Heart left ventricle (tissue), 16 donors: Measurements from ENCODE around the gene ARFIP1. TPM values are rescaled to one million over a fixed set of nuclear protein-coding genes. Genes with fewer than 3 reads are reported as not detected.

Experiments
- ATAC-seq, 4 donors: fragments of 200-7000 bp; cut with Tn5 transposase; one replicate each; pipeline ENCODE4 v1.9.1; 2020 to 2022; ENCODE audit warnings: moderate library complexity in 4 of 4, mild to moderate bottlenecking in 3 of 4, moderate number of reproducible peaks in 1 of 4
- DNase-seq, 5 donors: peaks; one replicate each; pipeline ENCODE4 v3.0.0-alpha.2; 2020
- H3K27ac ChIP-seq, 12 donors: fragments of 200-600 bp; sonication (generic) in 4 of 12; one replicate each; pipeline versions ENCODE4 v1.5.0 to v1.8.0; 2016 to 2022; ENCODE audit warnings: mild to moderate bottlenecking in 2 of 12
- H3K27me3 ChIP-seq, 9 donors: fragments of 200-600 bp; sonication (generic) in 2 of 9; one replicate each; pipeline versions ENCODE4 v1.5.1 to v1.8.0; 2016 to 2022; ENCODE audit warnings: mild to moderate bottlenecking in 3 of 9
- H3K36me3 ChIP-seq, 9 donors: fragments of 200-600 bp; sonication (generic) in 2 of 9; one replicate each; pipeline versions ENCODE4 v1.5.0 to v1.8.0; 2018 to 2022; ENCODE audit warnings: mild to moderate bottlenecking in 2 of 9
- H3K4me1 ChIP-seq, 12 donors: fragments of 200-600 bp; sonication (generic) in 4 of 12; one replicate each; pipeline versions ENCODE4 v1.5.0 to v1.8.0; 2016 to 2022; ENCODE audit warnings: mild to moderate bottlenecking in 3 of 12
- H3K4me3 ChIP-seq, 12 donors: fragments of 200-600 bp; sonication (generic) in 4 of 12; one replicate each; pipeline versions ENCODE4 v1.5.0 to v1.8.0; 2017 to 2022; ENCODE audit warnings: mild to moderate bottlenecking in 9 of 12, moderate library complexity in 4 of 12
- H3K9me3 ChIP-seq, 12 donors: fragments of 200-600 bp; sonication (generic) in 4 of 12; one replicate each; pipeline versions ENCODE4 v1.5.0 to v1.8.0; 2016 to 2022; ENCODE audit warnings: mild to moderate bottlenecking in 1 of 12
- POLR2A ChIP-seq, 2 donors: fragments of 450-650 bp; IDR thresholded peaks; one replicate each; pipeline ENCODE4 v1.6.1; 2017; ENCODE audit warnings: antibody characterized with exemption in 2 of 2, mild to moderate bottlenecking in 2 of 2, moderate library complexity in 2 of 2
- WGBS, 4 donors: extraction: QIAGEN DNeasy Blood & Tissue Kit in 2 of 4; methylation state at CpG; one replicate each; pipeline versions ENCODE4 v1.1.5 to v1.1.7; 2013 to 2018; 5-methylcytosine and 5-hydroxymethylcytosine counted together
- intact Hi-C, 10 donors: fragments of 100-400 bp; cut with DNase I; formaldehyde crosslinking; loops; one replicate each; pipeline versions ENCODE4 v1.11.1 to v1.14.2; 2022
- polyA plus RNA-seq, 2 donors: library from polyadenylated mRNA; stranded (reverse); fragments of 200-250 nt; gene quantifications; one replicate each; pipeline ENCODE4 v1.2.3, GENCODE V29; 2013
- total RNA-seq, 9 donors: library from RNA; depleted of rRNA in 2 of 9; stranded (reverse); fragments of >200 nt in 2 of 9; fragmentation: NEBNext Ultra II Directional in 3 of 9; extraction: Animal tissue kit (Norgen Biotek cat#: 25700) in 3 of 9; gene quantifications; one replicate each; pipeline versions ENCODE4 v1.1.0 to v1.2.4, GENCODE V29; 2016 to 2023
- TF ChIP-seq, protein P1 (sequence below), 12 donors: fragments of 200-600 bp; sonication (generic) in 4 of 12; IDR thresholded peaks; one replicate each; pipeline versions ENCODE4 v1.5.0 to v1.8.0; 2018 to 2022; ENCODE audit warnings: antibody characterized with exemption in 12 of 12, mild to moderate bottlenecking in 5 of 12
- donor health status: ischemic (EF 13 %, LVEDD 7.1; RV severe dilation, severe dysfunction).
- donor health status: healthy with polysubstance abuse.
- donor health status: DM: no; HTN: yes; CAD: no.
- donor health status: DM: no; HTN: no; CAD: no.
- donor health status: ischemic (EF 25% LVEDD 6.9; RV normal size, moderate dysfunction).
- donor health status: ischemic (EF 25% LVEDD 5.7; RV mildly dilated, moderate dysfunction).
- donor health status: healthy.
- donor health status: DM: yes; HTN: yes; CAD: no.
- donor health status: ischemic (EF 35%, LVEDD 5.7; RV mildly dilated, moderate dysfunction).
- donor health status: nonischemic (EF 11% LVEDD 7.7; RV severe dilation, severe dysfunction).
- donor health status: DM: yes; HTN: yes; CAD: no.
- donor health status: PGD.
- donor health status: ischemic (EF 29% LVEDD 5.4; RV normal size, mild dysfunction).
- donor health status: nonischemic (EF 23%, LVEDD 6.1; RV moderate dilation, normal function).

The ARFIP1 gene
- total and polyA plus RNA-seq, 11 donors = 9.0 to 30.6 (median 11.8) TPM

DNA sequence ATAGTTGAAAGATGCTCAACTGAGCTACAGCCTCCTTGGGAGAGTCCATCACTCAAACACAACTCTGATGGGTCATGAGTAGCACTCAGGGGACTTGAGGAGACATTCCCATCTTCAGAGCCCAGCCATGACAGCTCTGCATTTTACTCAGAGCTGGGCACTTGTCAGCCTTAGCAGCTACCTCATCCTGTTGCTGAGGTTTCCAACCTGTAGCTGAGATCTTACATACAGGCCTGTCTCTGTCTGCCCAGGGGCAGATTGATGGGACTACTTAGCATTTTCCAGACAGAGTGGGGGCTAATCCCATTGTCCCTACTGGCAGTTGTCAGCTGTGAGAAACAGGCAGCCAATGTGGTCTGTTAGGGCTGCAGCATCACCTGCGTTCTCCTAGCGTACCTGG lies 159.9 kb downstream of the ARFIP1 start:
- no peaks in the 10 kb centered on the region for H3K9me3 ChIP-seq
- H3K36me3 ChIP-seq = no peaks in the 10 kb centered on the region
- intact Hi-C loops = loop anchor here in 2 of 10 donors (10.0 kb wide), 1 partner anchor 145 kb away; no protein-coding TSS in a partner anchor
- H3K4me3 ChIP-seq = no peak overlapping the region
- H3K27me3 ChIP-seq = peaks cover 10 to 59% (median 38%) of the 10 kb centered on the region in 9 donors
- no peak overlapping the region for H3K27ac ChIP-seq
- ATAC-seq = no peak
- no peak for DNase-seq
- WGBS, 4 donors = 93 to 100% (median 94%) methylated on average over 2 of the region's 2 CpGs
- peaks cover 0 to 32% (median 14%) of the 10 kb centered on the region in 12 donors for H3K4me1 ChIP-seq
- TF ChIP-seq POLR2A (IDR thresholded peaks at IDR 0.05) = no peak
- TF ChIP-seq, protein P1, sequence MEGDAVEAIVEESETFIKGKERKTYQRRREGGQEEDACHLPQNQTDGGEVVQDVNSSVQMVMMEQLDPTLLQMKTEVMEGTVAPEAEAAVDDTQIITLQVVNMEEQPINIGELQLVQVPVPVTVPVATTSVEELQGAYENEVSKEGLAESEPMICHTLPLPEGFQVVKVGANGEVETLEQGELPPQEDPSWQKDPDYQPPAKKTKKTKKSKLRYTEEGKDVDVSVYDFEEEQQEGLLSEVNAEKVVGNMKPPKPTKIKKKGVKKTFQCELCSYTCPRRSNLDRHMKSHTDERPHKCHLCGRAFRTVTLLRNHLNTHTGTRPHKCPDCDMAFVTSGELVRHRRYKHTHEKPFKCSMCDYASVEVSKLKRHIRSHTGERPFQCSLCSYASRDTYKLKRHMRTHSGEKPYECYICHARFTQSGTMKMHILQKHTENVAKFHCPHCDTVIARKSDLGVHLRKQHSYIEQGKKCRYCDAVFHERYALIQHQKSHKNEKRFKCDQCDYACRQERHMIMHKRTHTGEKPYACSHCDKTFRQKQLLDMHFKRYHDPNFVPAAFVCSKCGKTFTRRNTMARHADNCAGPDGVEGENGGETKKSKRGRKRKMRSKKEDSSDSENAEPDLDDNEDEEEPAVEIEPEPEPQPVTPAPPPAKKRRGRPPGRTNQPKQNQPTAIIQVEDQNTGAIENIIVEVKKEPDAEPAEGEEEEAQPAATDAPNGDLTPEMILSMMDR (IDR thresholded peaks at IDR 0.05) = no peak

DNA sequence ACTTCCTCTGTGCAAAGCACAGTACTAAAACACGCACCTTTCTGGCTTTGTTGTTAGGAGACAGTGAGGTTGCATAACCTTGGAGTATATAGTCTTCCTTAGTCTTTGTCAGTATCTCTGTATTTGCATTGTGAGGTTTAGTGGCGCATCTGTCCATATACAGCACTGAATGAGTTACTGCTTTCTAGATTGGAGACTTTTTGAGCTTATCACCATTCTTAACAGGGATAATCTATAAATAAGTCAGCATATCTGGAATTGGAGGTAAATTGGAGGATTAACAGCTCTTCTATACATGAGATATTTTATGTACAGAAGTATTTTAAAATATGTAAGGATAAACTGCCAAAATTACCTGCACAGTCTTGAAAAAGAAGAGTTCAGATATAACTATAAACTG lies 160.7 kb downstream of the ARFIP1 start:
- Histone ChIP-seq H3K27me3 (peaks cover 10 to 51% (median 33%) of the 10 kb centered on the region in 9 donors), H3K4me3 (no peak overlapping the region), H3K9me3 (no peaks in the 10 kb centered on the region), H3K36me3 (no peaks in the 10 kb centered on the region), H3K27ac (no peak overlapping the region), H3K4me1 (peaks cover 0 to 31% (median 14%) of the 10 kb centered on the region in 12 donors)
- TF ChIP-seq, protein P1 (IDR thresholded peaks at IDR 0.05) = no peak
- no peak for TF ChIP-seq POLR2A (IDR thresholded peaks at IDR 0.05)
- ATAC-seq (no peak), DNase-seq (no peak)
- 94 to 100% (median 97%) methylated on average over 2 of the region's 2 CpGs for WGBS, 4 donors
- intact Hi-C loops = no loop called here

DNA sequence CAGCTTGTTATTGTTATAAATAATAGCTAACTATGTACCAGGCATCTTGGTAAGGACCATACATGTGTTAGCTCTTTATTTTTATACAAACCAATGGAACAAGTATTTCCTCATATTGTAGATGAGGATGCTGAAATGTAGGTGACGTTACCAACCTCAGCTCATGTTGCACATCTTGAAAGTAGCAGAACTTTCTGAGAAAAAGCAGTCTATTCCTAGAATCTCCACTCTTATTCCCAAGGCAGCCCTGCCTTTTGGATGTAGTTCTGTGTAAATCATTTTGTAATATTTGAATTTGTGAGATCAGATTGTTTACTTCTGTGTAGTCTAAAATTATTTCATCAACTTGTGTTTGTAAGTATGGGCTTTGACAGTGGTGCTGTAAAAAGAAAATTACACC lies 161.7 kb downstream of the ARFIP1 start:
- TF ChIP-seq POLR2A (IDR thresholded peaks at IDR 0.05) = no peak
- TF ChIP-seq, protein P1 (IDR thresholded peaks at IDR 0.05) = no peak
- DNase-seq = no peak
- Histone ChIP-seq H3K36me3 (no peaks in the 10 kb centered on the region), H3K9me3 (no peaks in the 10 kb centered on the region), H3K27ac (no peak overlapping the region), H3K4me1 (peaks cover 0 to 21% (median 9%) of the 10 kb centered on the region in 12 donors), H3K27me3 (peaks cover 9 to 42% (median 29%) of the 10 kb centered on the region in 9 donors), H3K4me3 (no peak overlapping the region)
- ATAC-seq = no peak
- WGBS, 4 donors = 74 to 92% (median 85%) methylated on average over 1 of the region's 1 CpG
- intact Hi-C loops = no loop called here

DNA sequence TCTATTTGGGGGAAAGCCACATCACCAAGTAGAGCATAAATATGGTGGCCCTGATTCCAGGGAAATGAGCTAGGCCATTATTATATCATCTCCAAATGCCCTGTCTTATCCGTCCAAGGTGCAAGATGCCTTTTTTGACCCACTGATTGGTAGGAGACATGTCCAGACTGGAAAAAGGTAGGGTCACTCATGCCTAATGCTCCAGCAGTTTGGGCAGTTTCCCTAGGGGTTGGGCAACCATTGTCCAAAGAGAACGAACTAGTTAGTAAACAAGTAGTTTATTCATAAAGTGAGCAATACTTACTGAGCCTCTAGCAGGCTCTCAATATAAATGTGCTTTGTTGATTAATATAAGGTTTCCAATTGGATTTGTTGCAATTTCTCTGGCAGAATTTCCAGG lies 162.6 kb downstream of the ARFIP1 start:
- ATAC-seq (no peak), DNase-seq (no peak)
- intact Hi-C loops = no loop called here
- no peak overlapping the region for H3K27ac ChIP-seq
- H3K36me3 ChIP-seq = no peaks in the 10 kb centered on the region
- H3K4me3 ChIP-seq = no peak overlapping the region
- peaks cover 0 to 12% (median 4%) of the 10 kb centered on the region in 12 donors for H3K4me1 ChIP-seq
- peaks cover 7 to 32% (median 23%) of the 10 kb centered on the region in 9 donors for H3K27me3 ChIP-seq
- WGBS, 4 donors = 79 to 95% (median 92%) methylated on average over 2 of the region's 2 CpGs
- H3K9me3 ChIP-seq = no peaks in the 10 kb centered on the region
- no peak for TF ChIP-seq POLR2A (IDR thresholded peaks at IDR 0.05)
- TF ChIP-seq, protein P1 (IDR thresholded peaks at IDR 0.05) = no peak
